NCI-H128 (cell line): Measurements from ENCODE around the gene ZBED5.
A peak's percentile ranks its signal among the peaks of the same experiment; 100 is the strongest.

Source experiments
- DNase-seq: peaks from one replicate; lab custom pipeline; 2025; ENCODE audit not compliant: unreplicated experiment; lab: John Stamatoyannopoulos, UW

ZBED5 gene

GRCh38 chr11:10878408-10879214 lies 20.8 kb upstream of the ZBED5 start:
- no peak for DNase-seq

GRCh38 chr11:10876158-10876557 lies 18.3 kb upstream of the ZBED5 start:
- no peak for DNase-seq

- no peak for DNase-seq
These were observed 17.7 kb upstream of the ZBED5 start for GRCh38 chr11:10875430-10876021.

- DNase-seq, result no peak
These were observed 14.2 kb upstream of the ZBED5 start for GRCh38 chr11:10872097-10872496.

GRCh38 chr11:10868352-10868751 lies 10.5 kb upstream of the ZBED5 start:
- DNase-seq, result no peak

- DNase-seq, result no peak
These were observed 9.1 kb upstream of the ZBED5 start for GRCh38 chr11:10866893-10867331.

- DNase-seq, result no peak
These were observed 8.0 kb upstream of the ZBED5 start for GRCh38 chr11:10865837-10866270.

- DNase-seq, result no peak
These were observed 6.8 kb upstream of the ZBED5 start for GRCh38 chr11:10864688-10865087.

GRCh38 chr11:10862446-10862845 lies 4.6 kb upstream of the ZBED5 start:
- DNase-seq, result no peak

- DNase-seq, result no peak
These were observed 3.9 kb upstream of the ZBED5 start for GRCh38 chr11:10861799-10862198.

- DNase-seq, result no peak
These were observed 3.2 kb upstream of the ZBED5 start for GRCh38 chr11:10861047-10861446.

GRCh38 chr11:10858439-10859325 lies 829 bp upstream of the ZBED5 start:
- peak; percentile 64 for DNase-seq

GRCh38 chr11:10857459-10857708 lies 469 bp downstream of the ZBED5 start:
- no peak for DNase-seq

- DNase-seq, result no peak
These were observed 979 bp downstream of the ZBED5 start for GRCh38 chr11:10856689-10857458.

- DNase-seq, result no peak
These were observed 2.6 kb downstream of the ZBED5 start for GRCh38 chr11:10855295-10855694.

- no peak for DNase-seq
These were observed 9.6 kb downstream of the ZBED5 start for GRCh38 chr11:10847960-10848860.

GRCh38 chr11:10846660-10847059 lies 11.2 kb downstream of the ZBED5 start:
- DNase-seq, result no peak

- DNase-seq, result no peak
These were observed 12.3 kb downstream of the ZBED5 start for GRCh38 chr11:10845589-10845988.

- no peak for DNase-seq
These were observed 13.1 kb downstream of the ZBED5 start for GRCh38 chr11:10844796-10845195.

GRCh38 chr11:10844356-10844755 lies 13.5 kb downstream of the ZBED5 start:
- no peak for DNase-seq
